CD4-positive, alpha-beta memory T cell (primary cell): ENCODE results near the gene ABI1. TPM values are rescaled to one million over a fixed set of nuclear protein-coding genes. Genes with fewer than 3 reads are reported as not detected.

Experiments
- CTCF ChIA-PET: fragments of 350-600 bp; sonication (Branson Sonifier 250); formaldehyde crosslinking; loops from one replicate; lab custom pipeline; 2021; ENCODE audit warnings: inconsistent platforms; ENCODE audit not compliant: partially characterized antibody; lab: Charles Lee
- POLR2A ChIA-PET: fragments of 350-600 bp; sonication (Branson Sonifier 250); formaldehyde crosslinking; loops from one replicate; lab custom pipeline; 2021; ENCODE audit not compliant: partially characterized antibody; lab: Charles Lee
- DNase-seq, 5 donors: peaks; one replicate each; pipeline versions ENCODE4 v3.0.0 to v3.0.0-alpha.2; 2020 to 2022; ENCODE audit warnings: mixed read lengths in 1 of 5
- H3K27ac ChIP-seq: one replicate; pipeline ENCODE4 v1.7.0; 2013; ENCODE audit warnings: low read depth, low read length
- H3K27me3 ChIP-seq: 2 replicates; pipeline ENCODE4 v1.7.0; 2013; ENCODE audit warnings: mild to moderate bottlenecking, low read length, moderate library complexity; ENCODE audit not compliant: insufficient read depth
- H3K36me3 ChIP-seq: 2 replicates; pipeline ENCODE4 v1.7.0; 2013; ENCODE audit warnings: mild to moderate bottlenecking, low read length, moderate library complexity; ENCODE audit not compliant: insufficient read depth
- H3K4me1 ChIP-seq: 2 replicates; pipeline ENCODE4 v1.7.0; 2013; ENCODE audit warnings: mild to moderate bottlenecking, low read length, moderate library complexity; ENCODE audit not compliant: insufficient read depth
- H3K4me3 ChIP-seq, 2 donors: one replicate each; pipeline ENCODE4 v1.7.0; 2013; ENCODE audit warnings: low read length in 2 of 2, mild to moderate bottlenecking in 1 of 2
- H3K9me3 ChIP-seq, 2 donors: one replicate each; pipeline ENCODE4 v1.7.0; 2013; ENCODE audit warnings: low read length in 2 of 2, control low read depth in 1 of 2; ENCODE audit not compliant: control insufficient read depth in 1 of 2
- H3K27ac Mint-ChIP-seq, 7 donors: one replicate each; pipeline ENCODE4 v1.8.0; 2020 to 2021; ENCODE audit warnings: mixed read lengths in 7 of 7, mild to moderate bottlenecking in 6 of 7, inconsistent platforms in 3 of 7, moderate library complexity in 3 of 7
- H3K27me3 Mint-ChIP-seq, 2 donors: one replicate each; pipeline ENCODE4 v1.8.0; 2020 to 2021; ENCODE audit warnings: mixed read lengths in 2 of 2
- H3K36me3 Mint-ChIP-seq, 2 donors: one replicate each; pipeline ENCODE4 v1.8.0; 2020 to 2021; ENCODE audit warnings: mixed read lengths in 2 of 2, inconsistent platforms in 1 of 2, mild to moderate bottlenecking in 1 of 2
- H3K4me1 Mint-ChIP-seq, 4 donors: one replicate each; pipeline ENCODE4 v1.8.0; 2020 to 2021; ENCODE audit warnings: mixed read lengths in 4 of 4, mild to moderate bottlenecking in 1 of 4
- H3K4me3 Mint-ChIP-seq, 8 donors: one replicate each; pipeline ENCODE4 v1.8.0; 2020 to 2021; ENCODE audit warnings: mixed read lengths in 8 of 8, mild to moderate bottlenecking in 7 of 8, moderate library complexity in 6 of 8, inconsistent platforms in 3 of 8
- H3K9me3 Mint-ChIP-seq, 8 donors: one replicate each; pipeline ENCODE4 v1.8.0; 2020 to 2021; ENCODE audit warnings: mixed read lengths in 8 of 8, mild to moderate bottlenecking in 5 of 8, inconsistent platforms in 3 of 8, moderate library complexity in 1 of 8
- intact Hi-C: fragments of 100-400 bp; cut with micrococcal nuclease; formaldehyde crosslinking; loops from one replicate; pipeline ENCODE4 v1.15.1; 2023
- polyA plus RNA-seq, 2 donors: library from polyadenylated mRNA; unstranded; fragments of 300-500 nt; fragmentation: Illumina TruSeq; gene quantifications; one replicate each; pipeline ENCODE4 v1.2.3, GENCODE V29; 2021
- total RNA-seq, 2 experiments: library from RNA; stranded (reverse); gene quantifications; one replicate each; pipeline ENCODE4 v1.2.3, GENCODE V29; 2021

Gene ABI1
- total and polyA plus RNA-seq, 4 experiments from 2014 or later = 62.2 to 87.6 (median 71.4) TPM

DNA sequence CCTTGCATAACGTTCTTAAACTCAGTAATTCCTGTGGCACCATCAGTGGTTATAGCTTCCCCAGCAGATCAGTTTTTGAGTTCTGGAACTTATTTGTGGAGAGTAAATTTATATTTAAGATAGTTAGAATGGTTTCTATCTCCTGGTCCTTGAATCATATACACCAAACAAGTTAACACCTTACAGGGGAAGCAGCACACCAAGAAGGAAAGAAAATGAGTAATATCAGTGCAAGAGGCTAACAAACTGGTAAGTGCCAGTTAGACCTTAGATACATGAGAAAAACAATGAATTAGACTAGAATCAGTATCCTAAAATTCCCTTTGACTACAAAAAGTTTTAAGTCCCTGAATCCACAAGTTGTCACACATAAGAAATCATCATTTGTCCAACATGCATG is 54.2 kb downstream of the ABI1 start:
- Histone ChIP-seq H3K9me3 (no peaks in the 10 kb centered on the region), H3K36me3 (no peaks in the 10 kb centered on the region), H3K27ac (no peak overlapping the region), H3K27me3 (no peaks in the 10 kb centered on the region), H3K4me1 (peaks cover 73% of the 10 kb centered on the region), H3K4me3 (no peak overlapping the region)
- ChIA-PET CTCF (no interaction called here), POLR2A (no interaction called here)
- no peak for DNase-seq
- H3K36me3 Mint-ChIP-seq = peaks cover 7 to 11% of the 10 kb centered on the region in 2 donors
- intact Hi-C loops = no loop called here
- H3K27ac Mint-ChIP-seq = no peak overlapping the region
- H3K4me1 Mint-ChIP-seq = peaks cover 57 to 79% (median 69%) of the 10 kb centered on the region in 4 donors
- H3K9me3 Mint-ChIP-seq = no peaks in the 10 kb centered on the region
- peak overlapping the region in 4 of 8 donors; percentile 20 to 68 (median 44) for H3K4me3 Mint-ChIP-seq
- H3K27me3 Mint-ChIP-seq = no peaks in the 10 kb centered on the region

GRCh38 chr10:26805567-26806245 is 55.1 kb downstream of the ABI1 start:
- Histone ChIP-seq H3K27ac (no peak overlapping the region), H3K4me3 (no peak overlapping the region), H3K27me3 (no peaks in the 10 kb centered on the region), H3K9me3 (no peaks in the 10 kb centered on the region), H3K36me3 (no peaks in the 10 kb centered on the region), H3K4me1 (peaks cover 70% of the 10 kb centered on the region)
- H3K27me3 Mint-ChIP-seq = no peaks in the 10 kb centered on the region
- intact Hi-C loops = no loop called here
- ChIA-PET POLR2A (interaction anchor here (1.1 kb wide), 1 partner anchor 56 kb away, joined by 3 read pairs; the partner anchor contains the start of gene ABI1), CTCF (interaction anchor here (0.9 kb wide), 1 partner anchor 80 kb away, joined by 3 read pairs; no protein-coding TSS in a partner anchor)
- H3K4me1 Mint-ChIP-seq = peaks cover 62 to 87% (median 75%) of the 10 kb centered on the region in 4 donors
- peak overlapping the region in 4 of 7 donors; percentile 3 to 51 (median 18) for H3K27ac Mint-ChIP-seq
- no peaks in the 10 kb centered on the region for H3K9me3 Mint-ChIP-seq
- peaks cover 7 to 11% of the 10 kb centered on the region in 2 donors for H3K36me3 Mint-ChIP-seq
- no peak for DNase-seq
- peak overlapping the region in 7 of 8 donors; percentile 2 to 68 (median 23) for H3K4me3 Mint-ChIP-seq

DNA sequence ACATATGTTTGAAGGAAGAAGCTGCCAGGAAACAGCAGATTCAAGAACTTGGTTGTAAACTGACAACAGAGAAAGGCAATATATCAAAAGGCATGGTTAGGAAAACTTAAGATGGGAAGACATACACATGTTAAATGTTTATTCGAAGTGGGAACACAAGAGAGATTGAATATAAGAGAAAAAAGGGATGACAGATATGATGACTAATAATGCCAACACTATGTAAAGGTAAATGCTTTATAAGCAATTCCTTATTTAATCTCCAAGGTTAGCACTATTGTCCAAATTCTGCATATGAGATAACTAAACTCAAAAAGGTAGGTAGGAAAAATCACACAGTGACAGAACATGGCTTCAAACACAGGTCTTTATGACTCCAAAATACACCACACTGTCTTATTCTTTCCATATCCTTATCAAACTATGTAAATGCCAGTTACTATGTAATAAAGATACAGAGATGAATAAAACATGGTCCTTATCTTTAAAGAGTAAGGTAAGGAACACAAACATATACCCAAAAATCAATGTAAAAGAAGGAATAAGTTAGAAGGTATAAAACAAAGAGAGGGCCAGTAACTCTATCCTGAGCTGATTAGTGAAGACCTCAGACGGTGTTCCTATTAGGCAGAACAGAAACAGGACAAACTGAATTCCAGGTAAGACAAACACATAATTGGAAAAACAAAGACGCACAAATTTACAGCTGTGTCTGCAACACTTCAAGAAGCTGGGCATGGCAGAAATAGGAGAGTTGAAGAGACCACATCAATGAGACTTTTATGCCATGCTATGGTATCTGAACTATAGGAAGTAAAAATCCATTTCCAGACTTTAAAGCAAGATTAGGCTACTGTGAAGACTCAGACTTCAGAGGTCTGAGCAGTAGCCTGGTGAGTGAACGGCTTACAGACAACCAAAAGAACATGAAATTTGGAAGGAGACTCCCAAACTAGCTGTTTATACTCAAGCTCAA is 56.1 kb downstream of the ABI1 start:
- CTCF ChIA-PET = interaction anchor here (0.5 kb wide), 1 partner anchor 35 kb away, joined by 3 read pairs; no protein-coding TSS in a partner anchor
- POLR2A ChIA-PET = interaction anchor here (1.0 to 1.1 kb wide), 2 partner anchors 8 to 57 kb away, joined by 3 read pairs; partner anchors contain the start of gene ABI1
- H3K36me3 Mint-ChIP-seq = peaks cover 7 to 8% of the 10 kb centered on the region in 2 donors
- no peak overlapping the region for H3K27ac ChIP-seq
- H3K4me3 ChIP-seq = no peak overlapping the region
- intact Hi-C loops = no loop called here
- no peaks in the 10 kb centered on the region for H3K27me3 ChIP-seq
- H3K4me3 Mint-ChIP-seq = peak overlapping the region in 7 of 8 donors; percentile 12 to 68 (median 60)
- H3K36me3 ChIP-seq = no peaks in the 10 kb centered on the region
- H3K9me3 ChIP-seq = no peaks in the 10 kb centered on the region
- H3K27ac Mint-ChIP-seq = peak overlapping the region in 5 of 7 donors; percentile 7 to 88 (median 38)
- H3K9me3 Mint-ChIP-seq = no peaks in the 10 kb centered on the region
- H3K4me1 Mint-ChIP-seq = peaks cover 62 to 94% (median 79%) of the 10 kb centered on the region in 4 donors
- H3K4me1 ChIP-seq = peaks cover 71% of the 10 kb centered on the region
- H3K27me3 Mint-ChIP-seq = no peaks in the 10 kb centered on the region
- DNase-seq = peak in 2 of 5 donors; percentile 1 to 13

GRCh38 chr10:26803849-26804248 is 56.9 kb downstream of the ABI1 start:
- Mint-ChIP-seq H3K27ac (peak overlapping the region in 2 of 7 donors; percentile 25 to 88), H3K4me1 (peaks cover 63 to 95% (median 80%) of the 10 kb centered on the region in 4 donors), H3K36me3 (peaks cover 6 to 8% of the 10 kb centered on the region in 2 donors), H3K27me3 (no peaks in the 10 kb centered on the region), H3K4me3 (peak overlapping the region in 3 of 8 donors; percentile 5 to 42 (median 22)), H3K9me3 (peaks cover 0 to 1% (median 0%) of the 10 kb centered on the region in 8 donors)
- no peaks in the 10 kb centered on the region for H3K36me3 ChIP-seq
- POLR2A ChIA-PET = no interaction called here
- H3K9me3 ChIP-seq = no peaks in the 10 kb centered on the region
- H3K4me1 ChIP-seq = peaks cover 76% of the 10 kb centered on the region
- DNase-seq = no peak
- H3K27ac ChIP-seq = no peak overlapping the region
- CTCF ChIA-PET = no interaction called here
- H3K27me3 ChIP-seq = no peaks in the 10 kb centered on the region
- no peak overlapping the region for H3K4me3 ChIP-seq
- intact Hi-C loops = no loop called here

GRCh38 chr10:26802527-26802926 is 58.2 kb downstream of the ABI1 start:
- H3K36me3 ChIP-seq = no peaks in the 10 kb centered on the region
- Mint-ChIP-seq H3K36me3 (peaks cover 2 to 6% of the 10 kb centered on the region in 2 donors), H3K4me1 (peaks cover 67 to 98% (median 85%) of the 10 kb centered on the region in 4 donors), H3K27ac (peak overlapping the region in 6 of 7 donors; percentile 4 to 61 (median 32)), H3K27me3 (no peaks in the 10 kb centered on the region), H3K9me3 (peaks cover 0 to 1% (median 0%) of the 10 kb centered on the region in 8 donors), H3K4me3 (peak overlapping the region in 5 of 8 donors; percentile 1 to 36 (median 14))
- no peak overlapping the region for H3K27ac ChIP-seq
- CTCF ChIA-PET = no interaction called here
- no peaks in the 10 kb centered on the region for H3K9me3 ChIP-seq
- POLR2A ChIA-PET = no interaction called here
- peaks cover 77% of the 10 kb centered on the region for H3K4me1 ChIP-seq
- no peaks in the 10 kb centered on the region for H3K27me3 ChIP-seq
- intact Hi-C loops = no loop called here
- no peak for DNase-seq
- H3K4me3 ChIP-seq = no peak overlapping the region

- peaks cover 1 to 8% of the 10 kb centered on the region in 2 donors for H3K36me3 Mint-ChIP-seq
- POLR2A ChIA-PET = no interaction called here
Observed at GRCh38 chr10:26801831-26802230, 58.9 kb downstream of the ABI1 start.

More at GRCh38 chr10:26801831-26802230, 58.9 kb downstream of the ABI1 start:
- H3K4me1 ChIP-seq = peaks cover 71% of the 10 kb centered on the region
- Mint-ChIP-seq H3K4me1 (peaks cover 67 to 97% (median 83%) of the 10 kb centered on the region in 4 donors), H3K27me3 (no peaks in the 10 kb centered on the region), H3K9me3 (peaks cover 0 to 1% (median 0%) of the 10 kb centered on the region in 8 donors), H3K27ac (peak overlapping the region in 1 of 7 donors; percentile 6), H3K4me3 (peak overlapping the region in 1 of 8 donors; percentile 24)
- H3K4me3 ChIP-seq = no peak overlapping the region
- H3K9me3 ChIP-seq = no peaks in the 10 kb centered on the region
- H3K27ac ChIP-seq = no peak overlapping the region
- H3K27me3 ChIP-seq = no peaks in the 10 kb centered on the region
- CTCF ChIA-PET = no interaction called here
- intact Hi-C loops = no loop called here
- H3K36me3 ChIP-seq = no peaks in the 10 kb centered on the region
- no peak for DNase-seq
